Measurements from ENCODE around the gene TMEM258. TPM values are rescaled to one million over a fixed set of nuclear protein-coding genes. Genes with fewer than 3 reads are reported as not detected.

TMEM258 gene
- total RNA-seq, 1 donor from 2014 or later: 162 TPM

GRCh38 chr11:61817471-61818202, 25.2 kb upstream of the TMEM258 start:
- Mint-ChIP-seq H3K4me3 (peak overlapping the region; percentile 94), H3K36me3 (ENCODE audit: low read depth) (peaks cover 18% of the 10 kb centered on the region), H3K27ac (ENCODE audit: unreplicated experiment) (peak overlapping the region; percentile 88), H3K9me3 (peaks cover 9% of the 10 kb centered on the region), H3K4me1 (peaks cover 26% of the 10 kb centered on the region), H3K27me3 (ENCODE audit: low read depth) (no peaks in the 10 kb centered on the region)
- no peak for TF ChIP-seq CTCF (conservative IDR thresholded peaks at IDR 0.05)
- DNase-seq (ENCODE audit: low read depth, low spot score): no peak

- peaks cover 26% of the 10 kb centered on the region for H3K4me1 Mint-ChIP-seq
- peaks cover 25% of the 10 kb centered on the region for H3K36me3 Mint-ChIP-seq (ENCODE audit: low read depth)
- H3K9me3 Mint-ChIP-seq: peaks cover 9% of the 10 kb centered on the region
- peak; percentile 69 for TF ChIP-seq CTCF (conservative IDR thresholded peaks at IDR 0.05)
- DNase-seq (ENCODE audit: low read depth, low spot score): peak; percentile 98
- H3K4me3 Mint-ChIP-seq: peak within 1 kb of the TSS; percentile 94
- no peaks in the 10 kb centered on the region for H3K27me3 Mint-ChIP-seq (ENCODE audit: low read depth)
- peak within 1 kb of the TSS; percentile 100 for H3K27ac Mint-ChIP-seq (ENCODE audit: unreplicated experiment)
Observed at GRCh38 chr11:61816736-61817455, 24.5 kb upstream of the TMEM258 start, which contains the start of gene FADS1. Gene FADS1, minus strand, starts transcription at chr11:61817003. Its CDS starts 74 bp downstream, at chr11:61816929.

GRCh38 chr11:61815790-61816735, 23.7 kb upstream of the TMEM258 start:
- peaks cover 9% of the 10 kb centered on the region for H3K9me3 Mint-ChIP-seq
- DNase-seq (ENCODE audit: low read depth, low spot score): peak; percentile 54

GRCh38 chr11:61814958-61815789, 22.8 kb upstream of the TMEM258 start:
- H3K27ac Mint-ChIP-seq (ENCODE audit: unreplicated experiment): peak overlapping the region; percentile 100
- H3K4me1 Mint-ChIP-seq: peaks cover 26% of the 10 kb centered on the region
- H3K4me3 Mint-ChIP-seq: peak overlapping the region; percentile 94
- no peak for TF ChIP-seq CTCF (conservative IDR thresholded peaks at IDR 0.05)
- no peaks in the 10 kb centered on the region for H3K27me3 Mint-ChIP-seq (ENCODE audit: low read depth)
- peaks cover 33% of the 10 kb centered on the region for H3K36me3 Mint-ChIP-seq (ENCODE audit: low read depth)
- H3K9me3 Mint-ChIP-seq: peaks cover 9% of the 10 kb centered on the region
- DNase-seq (ENCODE audit: low read depth, low spot score): peak; percentile 91

More at GRCh38 chr11:61815790-61816735, 23.7 kb upstream of the TMEM258 start:
- H3K36me3 Mint-ChIP-seq (ENCODE audit: low read depth): peaks cover 27% of the 10 kb centered on the region
- peak overlapping the region; percentile 100 for H3K27ac Mint-ChIP-seq (ENCODE audit: unreplicated experiment)
- H3K4me1 Mint-ChIP-seq: peaks cover 26% of the 10 kb centered on the region
- no peaks in the 10 kb centered on the region for H3K27me3 Mint-ChIP-seq (ENCODE audit: low read depth)
- peak overlapping the region; percentile 94 for H3K4me3 Mint-ChIP-seq
- TF ChIP-seq CTCF (conservative IDR thresholded peaks at IDR 0.05): no peak
